Effector CD8-positive, alpha-beta T cell (primary cell): ENCODE results near the gene HECW1.

Source experiments
- DNase-seq: peaks from one replicate; lab custom pipeline; 2025; lab: John Stamatoyannopoulos, UW

The HECW1 gene

DNA sequence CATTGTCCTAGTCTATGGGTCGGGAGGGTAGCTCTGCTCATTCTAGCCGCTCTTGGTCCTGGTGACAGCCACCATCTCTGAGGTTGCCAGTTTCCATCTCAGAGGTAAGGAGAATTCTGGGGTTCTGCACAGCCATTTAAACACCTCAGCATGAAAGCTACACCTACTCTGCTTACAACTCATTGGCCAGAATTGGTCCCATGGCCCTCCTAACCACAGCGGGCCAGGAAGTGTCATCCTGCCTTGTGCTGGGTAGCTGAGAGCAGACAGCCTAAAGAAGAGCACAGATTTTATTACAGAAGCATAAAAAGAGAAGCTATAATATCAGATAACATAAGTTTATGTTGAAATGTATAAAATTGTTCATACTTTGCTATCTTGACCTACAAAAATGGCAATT, 152.7 kb downstream of the HECW1 start:
- no peak for DNase-seq

DNA sequence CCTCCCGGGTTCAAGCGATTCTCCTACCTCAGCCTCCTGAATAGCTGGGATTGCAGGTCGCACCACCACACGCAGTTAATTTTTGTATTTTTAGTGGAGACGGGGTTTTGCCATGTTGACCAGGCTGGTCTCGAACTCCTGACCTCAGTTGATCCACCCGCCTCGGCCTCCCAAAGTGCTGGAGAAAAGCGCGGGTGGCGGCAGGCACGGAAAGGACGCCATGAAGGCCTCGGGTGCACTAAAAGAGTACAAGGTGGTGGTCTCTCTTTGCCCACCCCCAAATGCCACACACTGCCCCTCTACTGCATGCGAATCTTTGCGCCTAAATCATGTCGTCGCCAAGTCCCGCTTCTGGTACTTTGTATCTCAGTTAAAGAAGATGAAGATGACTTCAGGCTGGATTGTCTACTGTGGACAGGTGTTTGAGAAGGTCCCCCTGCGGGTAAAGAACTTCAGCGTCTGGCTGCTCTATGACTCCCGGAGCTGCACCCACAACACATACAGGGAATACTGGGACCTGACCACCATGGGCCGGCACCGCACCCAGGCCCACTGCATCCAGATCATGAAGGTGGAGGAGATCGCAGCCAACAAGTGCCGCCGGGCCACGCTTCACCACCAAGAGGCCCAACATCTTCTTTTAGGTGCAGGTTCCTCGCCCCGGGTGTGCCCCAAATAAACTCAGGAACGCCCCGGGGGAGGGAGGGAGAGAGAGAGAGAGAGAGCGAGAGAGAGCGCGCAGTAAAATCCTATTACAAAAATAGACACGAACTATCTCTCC, 161.7 kb downstream of the HECW1 start:
- no peak for DNase-seq

DNA sequence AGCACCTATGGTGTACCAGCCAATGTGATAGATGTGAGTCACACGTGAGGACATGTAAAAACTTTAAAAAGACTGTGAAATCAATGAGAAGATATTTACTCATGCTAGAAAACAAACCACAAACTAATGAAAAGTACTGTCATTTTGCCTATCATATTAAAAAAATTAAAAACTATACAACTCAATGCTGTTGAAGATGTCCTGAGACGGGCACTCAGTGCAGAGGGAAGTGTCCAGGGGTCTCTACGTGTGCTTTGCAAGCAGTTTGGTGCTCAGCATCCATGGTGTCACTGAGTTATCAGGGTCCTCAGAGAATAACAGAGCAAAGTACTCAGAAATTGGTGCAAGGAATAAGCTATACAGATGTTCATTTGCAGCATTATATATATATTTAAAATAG, 162.3 kb downstream of the HECW1 start:
- DNase-seq = no peak

DNA sequence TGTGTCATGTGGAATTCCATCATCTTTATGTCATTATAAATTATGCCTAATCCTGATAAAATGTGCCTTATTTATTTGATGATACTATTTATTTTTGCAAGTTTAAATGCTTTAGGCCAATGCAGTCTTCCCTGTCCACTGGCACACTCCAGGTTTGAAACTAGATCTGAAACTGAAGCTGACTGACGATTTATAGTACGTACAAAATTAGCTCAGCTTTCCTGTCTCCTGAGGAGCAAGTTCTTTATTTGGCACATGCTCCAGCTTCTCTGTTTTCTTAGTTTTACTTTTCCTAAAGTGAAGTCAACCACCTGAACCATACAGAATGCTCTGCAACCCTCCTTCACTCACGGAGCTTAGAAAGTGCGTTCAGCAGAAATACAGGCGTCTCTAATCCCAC, 164.1 kb downstream of the HECW1 start:
- DNase-seq = no peak

GRCh38 chr7:43278088-43278644, 165.7 kb downstream of the HECW1 start:
- no peak for DNase-seq

DNA sequence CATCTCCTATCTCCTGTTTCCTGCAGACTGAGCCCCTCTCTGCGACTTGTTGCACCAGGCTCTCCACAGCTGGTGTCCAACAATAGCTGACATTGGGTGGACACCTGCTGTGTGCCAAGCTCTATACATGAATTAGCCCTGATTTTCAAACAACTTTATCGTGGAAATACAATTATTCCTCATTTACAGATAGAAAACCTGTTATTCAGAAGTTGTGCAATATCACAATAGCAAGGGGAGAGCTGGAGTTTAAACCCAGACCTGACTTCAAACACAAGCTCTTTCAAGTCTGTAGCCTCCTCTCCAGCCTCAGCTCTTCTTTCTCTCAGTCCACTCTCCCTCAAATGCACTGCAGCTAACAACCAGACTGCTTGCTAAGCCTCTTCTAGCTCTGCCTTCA, 168.8 kb downstream of the HECW1 start:
- DNase-seq = no peak

GRCh38 chr7:43283706-43284105, 171.3 kb downstream of the HECW1 start:
- DNase-seq = no peak

DNA sequence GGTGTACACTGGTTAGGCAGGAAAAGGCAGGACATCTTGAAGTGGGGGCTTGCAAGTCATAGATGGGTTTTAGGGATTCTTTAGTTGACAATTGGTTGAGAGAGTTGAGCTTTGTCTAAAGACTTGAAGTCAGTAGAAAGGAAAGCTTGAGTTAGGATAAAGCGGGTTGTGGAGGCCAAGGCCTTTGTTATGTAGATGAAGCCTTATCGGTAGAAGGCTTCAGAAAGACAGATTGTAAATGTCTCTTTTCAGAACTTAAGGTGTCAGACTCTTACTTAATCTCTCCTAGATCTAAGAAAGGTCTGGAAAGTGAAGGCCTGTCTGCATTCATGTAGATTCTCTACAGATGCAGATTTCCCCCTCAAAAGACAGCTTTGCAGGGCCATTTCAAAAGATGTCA, 177.4 kb downstream of the HECW1 start:
- DNase-seq = no peak

GRCh38 chr7:43290978-43291377, 178.5 kb downstream of the HECW1 start:
- no peak for DNase-seq

GRCh38 chr7:43291789-43292188, 179.3 kb downstream of the HECW1 start:
- DNase-seq = no peak

DNA sequence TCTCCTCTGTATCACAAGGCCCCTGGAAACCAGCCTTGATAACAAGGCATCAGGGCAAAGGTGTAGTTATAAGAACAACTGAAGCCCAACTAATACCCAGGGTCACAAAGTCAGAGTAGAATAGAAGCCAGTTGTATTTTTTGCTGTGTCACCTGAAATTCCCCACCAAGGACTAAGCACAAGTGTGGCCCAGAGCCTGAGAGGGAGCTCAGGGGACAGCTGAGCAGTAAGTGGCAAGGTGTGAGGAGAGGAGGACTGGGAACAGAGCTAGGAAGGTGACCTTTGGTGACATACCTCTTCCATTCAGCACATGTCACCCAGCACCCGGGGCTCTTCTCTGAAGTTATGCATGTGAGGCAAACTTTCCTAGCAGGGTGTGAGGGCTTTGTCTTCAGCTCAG, 179.9 kb downstream of the HECW1 start:
- DNase-seq = no peak

- no peak for DNase-seq
These were observed 181.7 kb downstream of the HECW1 start for GRCh38 chr7:43294080-43294630.

DNA sequence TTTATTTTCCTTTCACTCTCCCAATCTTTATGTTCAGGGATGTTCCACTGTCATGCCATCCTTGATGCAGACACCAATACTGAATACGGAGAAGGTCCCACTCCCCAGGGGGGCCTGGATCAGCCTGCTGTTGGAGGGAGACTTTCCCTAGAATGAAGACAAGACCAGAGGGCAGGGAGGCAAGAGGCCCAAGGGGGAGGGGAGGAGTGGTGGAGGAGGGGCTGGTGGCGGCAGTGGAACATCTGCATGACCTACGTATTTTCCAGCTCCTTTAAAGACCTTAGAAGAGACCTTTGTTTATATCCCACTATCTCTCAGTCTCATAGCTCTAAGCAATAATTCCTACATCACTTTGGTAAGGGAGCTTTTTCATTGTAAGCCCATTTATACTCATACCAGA, 183.0 kb downstream of the HECW1 start:
- no peak for DNase-seq

DNA sequence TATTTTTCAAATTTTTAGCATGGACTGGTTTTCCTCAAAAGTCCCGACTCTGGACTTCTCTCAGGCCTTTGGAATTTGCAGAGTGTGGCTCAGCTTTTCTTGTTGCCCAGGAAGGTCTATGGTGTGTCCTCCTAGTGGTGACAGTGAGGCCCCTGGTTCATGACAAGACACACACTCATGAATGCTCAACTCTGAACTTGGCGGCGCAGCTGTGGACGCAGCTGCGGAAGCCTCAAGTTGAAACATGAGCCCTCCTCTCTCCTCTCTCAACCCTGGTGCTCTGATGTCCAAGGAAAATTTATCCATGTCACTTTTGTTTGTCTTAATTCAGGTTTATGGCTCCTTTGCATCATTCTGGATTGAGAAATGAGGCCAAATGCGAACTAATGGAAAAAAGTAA, 183.9 kb downstream of the HECW1 start:
- DNase-seq = no peak

- no peak for DNase-seq
These were observed 186.2 kb downstream of the HECW1 start for GRCh38 chr7:43298617-43299016.

DNA sequence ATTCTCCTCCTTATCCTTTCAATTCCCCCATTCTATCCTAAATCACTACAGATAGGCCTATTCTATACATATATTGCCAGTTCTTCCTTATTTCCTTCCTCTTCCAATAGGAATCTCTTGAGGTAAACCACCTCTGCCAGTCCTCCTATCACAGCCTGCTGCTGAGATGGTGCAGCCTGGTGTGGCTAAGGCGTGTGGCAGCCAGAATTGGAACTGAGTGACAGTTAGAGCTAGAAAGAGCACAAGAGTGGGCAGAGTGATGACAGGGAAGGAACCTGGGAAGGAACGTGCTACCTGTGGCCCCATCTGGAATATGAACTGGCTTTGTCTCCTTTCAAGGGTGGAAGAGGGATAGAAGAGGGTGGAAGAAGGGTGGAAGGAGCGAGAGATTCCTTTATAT, 187.7 kb downstream of the HECW1 start:
- no peak for DNase-seq

DNA sequence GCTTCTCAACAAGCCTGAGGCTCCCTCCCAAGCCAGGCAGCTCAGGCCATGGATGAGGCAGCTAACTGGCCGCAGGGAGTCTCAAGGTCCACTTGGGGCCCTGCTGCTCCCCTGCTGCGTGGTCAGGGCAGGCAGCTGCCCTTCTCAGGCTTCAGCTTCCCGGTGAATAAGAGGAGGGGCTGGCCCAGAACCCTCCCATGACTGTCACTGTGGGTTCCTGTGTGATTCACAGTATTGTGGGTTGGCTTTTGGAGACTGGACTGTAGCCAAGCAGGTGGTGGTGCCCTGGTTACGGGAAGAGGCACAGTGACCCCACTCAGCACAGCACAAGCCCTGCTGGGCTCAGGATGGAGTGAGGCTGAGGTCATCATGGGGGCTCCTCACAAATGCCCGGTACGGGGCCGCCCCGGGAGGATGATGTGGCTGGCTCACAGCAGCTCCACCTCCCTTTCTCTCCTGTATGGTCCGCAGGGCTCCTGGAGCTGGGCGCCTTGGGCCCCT, 189.8 kb downstream of the HECW1 start:
- DNase-seq = no peak

DNA sequence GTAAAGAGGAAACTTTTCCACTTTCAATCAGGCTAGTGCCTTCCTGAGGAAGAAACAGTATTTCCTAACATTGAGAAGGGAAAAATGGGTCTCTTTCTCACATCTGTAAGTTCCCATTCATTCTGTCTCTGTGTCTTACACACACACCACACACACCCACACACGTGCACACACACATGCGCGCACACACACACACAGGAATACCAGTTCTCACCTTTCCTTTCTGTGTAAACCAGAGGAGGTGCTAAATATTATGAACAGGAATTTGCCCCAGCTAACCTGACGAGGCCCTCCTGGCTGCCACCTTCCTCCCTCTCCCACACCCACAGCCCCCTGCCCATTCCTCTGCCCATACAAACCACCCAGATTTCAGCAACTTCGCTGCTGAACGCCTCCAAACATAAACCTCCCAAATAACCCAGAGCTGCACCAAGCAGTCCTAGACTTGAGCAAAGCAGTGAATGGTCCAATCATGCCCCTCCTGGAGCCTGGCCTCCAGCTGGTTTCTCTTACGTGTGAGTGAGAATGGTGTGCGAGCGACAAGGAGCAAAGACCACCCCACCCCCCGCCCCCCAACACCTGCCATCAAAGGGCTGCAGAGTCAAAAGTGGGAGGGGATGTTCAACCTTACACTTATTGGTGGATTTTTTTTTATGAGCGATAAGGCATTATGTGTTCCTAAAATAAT, 190.5 kb downstream of the HECW1 start:
- no peak for DNase-seq

- DNase-seq = no peak
These were observed 191.3 kb downstream of the HECW1 start for GRCh38 chr7:43303740-43304241.

DNA sequence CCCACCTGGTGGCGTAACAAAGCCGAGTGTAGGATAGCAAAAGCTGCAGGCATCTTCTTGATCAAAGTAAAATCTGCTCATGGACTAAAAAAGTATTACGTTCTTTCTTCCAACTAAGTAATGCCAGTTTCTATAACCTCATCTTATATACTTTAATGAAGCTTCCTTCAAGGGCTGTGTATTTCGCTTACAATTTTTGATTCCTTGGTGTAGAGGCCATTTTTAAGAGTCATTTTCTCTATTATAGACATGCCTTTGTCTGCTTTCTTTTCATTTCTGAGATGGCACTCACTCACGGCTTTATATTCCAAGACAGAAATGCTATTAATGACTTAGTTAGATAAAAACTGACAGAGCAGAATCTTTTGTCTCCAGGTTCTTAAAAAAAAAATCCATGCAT, 194.0 kb downstream of the HECW1 start:
- no peak for DNase-seq

GRCh38 chr7:43307522-43307921, 195.1 kb downstream of the HECW1 start:
- DNase-seq = no peak

DNA sequence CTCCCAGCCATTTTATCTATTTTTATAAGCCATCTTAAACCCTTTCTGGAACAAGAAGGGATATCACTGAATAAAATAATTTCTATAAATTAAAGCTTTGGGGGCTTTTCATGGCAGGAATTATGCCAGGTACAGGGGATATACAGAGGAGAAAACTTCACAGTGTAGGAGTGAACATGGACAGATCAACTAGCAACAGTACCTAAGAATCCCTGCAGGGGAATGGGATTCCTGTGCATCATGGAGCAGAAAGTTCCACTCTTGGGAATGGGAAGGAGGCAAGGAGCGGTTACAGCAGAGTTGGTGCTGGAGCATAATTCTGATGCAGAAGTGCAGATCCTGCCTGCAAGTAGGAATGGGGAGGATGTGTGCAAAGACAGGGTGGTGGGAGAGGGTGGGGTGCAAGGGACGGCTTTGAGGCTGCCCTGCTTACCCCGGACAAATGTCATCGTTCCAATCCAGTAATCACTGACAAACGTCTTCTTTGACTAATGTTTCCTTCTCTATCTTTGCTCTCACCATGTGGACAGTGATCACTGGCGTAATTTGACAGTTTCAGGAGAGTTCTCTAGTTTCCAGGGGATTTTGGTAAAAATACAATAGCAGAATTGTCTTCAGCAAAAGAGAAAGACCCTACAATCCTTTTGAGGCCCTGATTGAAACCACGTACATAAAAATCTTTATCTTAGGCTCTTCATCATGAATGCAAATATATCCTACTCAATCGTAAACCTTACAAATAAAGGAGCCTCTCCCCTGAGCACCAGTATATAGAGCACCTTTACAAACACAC, 196.7 kb downstream of the HECW1 start:
- no peak for DNase-seq
